Large intestine (tissue), 12 donors: ENCODE data around the gene VCY1B. TPM values are rescaled to one million over a fixed set of nuclear protein-coding genes. Genes with fewer than 3 reads are reported as not detected.
"Not testable (repeated sequence)": the region's sequence is repeated elsewhere in the genome, so short reads cannot be mapped to it uniquely, and the experiment has no call there.

Experiments used
- DNase-seq, 2 donors: peaks; one replicate each; pipeline versions ENCODE4 v3.0.0 to v3.0.0-alpha.2; 2013
- H3K27ac ChIP-seq: one replicate; pipeline ENCODE4 v1.5.1; 2013; ENCODE audit warnings: low read length
- H3K27me3 ChIP-seq: 2 replicates; pipeline ENCODE4 v1.6.1; 2013; ENCODE audit warnings: low read length; ENCODE audit not compliant: control insufficient read depth, insufficient read depth
- H3K36me3 ChIP-seq: 2 replicates; pipeline ENCODE4 v1.6.1; 2013; ENCODE audit warnings: low read length; ENCODE audit not compliant: control insufficient read depth, insufficient read depth
- H3K4me1 ChIP-seq: one replicate; pipeline ENCODE4 v1.6.1; 2013; ENCODE audit warnings: low read length; ENCODE audit not compliant: control insufficient read depth, insufficient read depth
- H3K4me3 ChIP-seq: one replicate; pipeline ENCODE4 v1.5.1; 2013; ENCODE audit warnings: low read length
- H3K9me3 ChIP-seq: one replicate; pipeline ENCODE4 v1.6.1; 2013; ENCODE audit warnings: mild to moderate bottlenecking, low read depth, low read length, moderate library complexity; ENCODE audit not compliant: control insufficient read depth
- WGBS: methylation state at CpG from one replicate; pipeline ENCODE4 v1.1.5; 2013; ENCODE audit warnings: low lambda C conversion rate; ENCODE audit not compliant: insufficient coverage; 5-methylcytosine and 5-hydroxymethylcytosine counted together
- long read RNA-seq, 11 donors: transcript quantifications; one replicate each; lab custom pipeline, GENCODE V29; 2026
- polyA plus RNA-seq: library from polyadenylated mRNA; unstranded; fragments of 120-200 nt; gene quantifications from one replicate; pipeline ENCODE4 v1.2.1, GENCODE V29; 2013

VCY1B gene
- polyA plus RNA-seq, result not detected
- long read RNA-seq, donor 1, result 0 reads
- long read RNA-seq, donor 2, result 0 reads
- long read RNA-seq, donor 3, result 0 reads
- long read RNA-seq, donor 4, result 0 reads
- long read RNA-seq, donor 5, result 0 reads
- long read RNA-seq, donor 6, result 0 reads
- long read RNA-seq, donor 7, result 0 reads
- long read RNA-seq, donor 8, result 0 reads
- long read RNA-seq, donor 9, result 0 reads
- long read RNA-seq, donor 10, result 0 reads
- long read RNA-seq, donor 11, result 0 reads

DNA sequence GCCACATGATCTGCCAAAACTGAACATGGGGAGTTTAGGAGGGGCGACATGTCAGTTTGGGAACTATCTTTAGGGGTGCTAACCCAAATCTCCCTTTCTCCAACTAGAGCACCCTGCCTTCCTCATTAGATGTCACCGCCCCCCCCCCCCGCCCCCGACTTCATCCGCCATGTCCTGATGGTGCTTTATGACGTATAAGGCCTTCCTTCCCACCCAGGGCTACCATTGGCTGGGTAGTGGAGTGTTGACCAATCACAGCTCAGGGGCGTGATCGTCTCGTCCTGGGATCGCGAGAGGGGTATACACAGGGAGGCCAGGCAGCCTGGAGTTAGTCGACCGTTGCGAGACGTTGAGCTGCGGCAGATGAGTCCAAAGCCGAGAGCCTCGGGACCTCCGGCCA, at the start of gene VCY1B:
Gene VCY1B (plus strand): TSS at position 301 of the 400 bp plus-strand sequence. CDS start 63 bp downstream, at position 364.
- not testable (repeated sequence) for H3K27me3 ChIP-seq, H3K9me3 ChIP-seq, DNase-seq, H3K27ac ChIP-seq, H3K4me1 ChIP-seq, H3K4me3 ChIP-seq, H3K36me3 ChIP-seq
- no CpG with 5 or more reads among the region's 19 CpGs for WGBS

DNA sequence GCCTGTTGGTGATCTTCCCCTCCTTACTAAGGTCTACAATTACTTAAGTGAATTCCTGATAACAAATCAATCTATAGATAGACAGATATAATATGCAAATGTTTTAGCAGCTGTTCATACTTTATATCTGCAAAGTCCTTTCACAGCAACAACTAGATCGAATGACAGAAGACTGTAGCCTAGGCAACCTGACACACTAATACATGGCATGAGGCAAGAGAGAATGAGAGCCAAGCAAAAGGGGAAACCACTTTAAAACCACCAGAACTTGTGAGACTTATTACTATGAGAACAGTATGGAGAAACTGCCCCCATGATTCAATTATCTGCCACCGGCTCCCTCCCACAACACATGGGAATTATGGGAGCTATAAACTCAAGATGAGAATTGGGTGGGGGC, 44.1 kb upstream of the VCY1B start:
- H3K36me3 ChIP-seq, DNase-seq, H3K27ac ChIP-seq, H3K27me3 ChIP-seq, H3K4me1 ChIP-seq, H3K9me3 ChIP-seq, H3K4me3 ChIP-seq: not testable (repeated sequence)
- no CpG with 5 or more reads among the region's 2 CpGs for WGBS

DNA sequence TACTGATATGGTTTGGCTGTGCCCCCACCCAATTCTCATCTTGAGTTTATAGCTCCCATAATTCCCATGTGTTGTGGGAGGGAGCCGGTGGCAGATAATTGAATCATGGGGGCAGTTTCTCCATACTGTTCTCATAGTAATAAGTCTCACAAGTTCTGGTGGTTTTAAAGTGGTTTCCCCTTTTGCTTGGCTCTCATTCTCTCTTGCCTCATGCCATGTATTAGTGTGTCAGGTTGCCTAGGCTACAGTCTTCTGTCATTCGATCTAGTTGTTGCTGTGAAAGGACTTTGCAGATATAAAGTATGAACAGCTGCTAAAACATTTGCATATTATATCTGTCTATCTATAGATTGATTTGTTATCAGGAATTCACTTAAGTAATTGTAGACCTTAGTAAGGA, 25.6 kb upstream of the VCY1B start:
- H3K27ac ChIP-seq, H3K4me1 ChIP-seq, DNase-seq, H3K9me3 ChIP-seq, H3K27me3 ChIP-seq, H3K4me3 ChIP-seq, H3K36me3 ChIP-seq: not testable (repeated sequence)
- WGBS, result no CpG with 5 or more reads among the region's 2 CpGs

DNA sequence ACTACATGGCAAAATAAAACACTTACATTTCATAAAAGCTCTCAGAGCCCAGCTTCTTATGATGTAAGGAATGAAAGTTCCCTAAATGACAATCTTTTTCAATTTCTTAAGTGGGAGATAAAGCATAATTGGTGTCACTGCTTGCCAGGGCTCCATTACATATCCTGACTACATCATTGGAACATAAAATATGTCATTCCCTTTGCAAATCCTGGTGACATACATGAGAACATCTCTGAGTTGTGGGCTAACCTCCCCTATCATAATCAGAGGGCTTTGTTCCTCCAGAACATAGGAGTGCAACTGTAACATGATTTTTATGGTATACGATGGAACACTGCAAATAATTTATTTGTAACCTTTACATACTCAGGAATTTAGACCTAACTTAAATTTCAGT, 29.9 kb downstream of the VCY1B start:
- H3K9me3 ChIP-seq, result no peaks in the 10 kb centered on the region
- H3K27me3 ChIP-seq, result no peaks in the 10 kb centered on the region
- no peaks in the 10 kb centered on the region for H3K4me1 ChIP-seq
- no peak for DNase-seq
- WGBS, result no CpG with 5 or more reads among the region's 1 CpG
- H3K4me3 ChIP-seq, result no peak overlapping the region
- no peaks in the 10 kb centered on the region for H3K36me3 ChIP-seq
- H3K27ac ChIP-seq, result no peak overlapping the region

Other genes starting within 250 kb of the VCY1B start
- gene VCY, start 69.8 kb upstream of the VCY1B start, polyA plus RNA-seq, result not detected